ENCODE measurements around the gene COQ3.

- TF ChIP-seq, protein P1, sequence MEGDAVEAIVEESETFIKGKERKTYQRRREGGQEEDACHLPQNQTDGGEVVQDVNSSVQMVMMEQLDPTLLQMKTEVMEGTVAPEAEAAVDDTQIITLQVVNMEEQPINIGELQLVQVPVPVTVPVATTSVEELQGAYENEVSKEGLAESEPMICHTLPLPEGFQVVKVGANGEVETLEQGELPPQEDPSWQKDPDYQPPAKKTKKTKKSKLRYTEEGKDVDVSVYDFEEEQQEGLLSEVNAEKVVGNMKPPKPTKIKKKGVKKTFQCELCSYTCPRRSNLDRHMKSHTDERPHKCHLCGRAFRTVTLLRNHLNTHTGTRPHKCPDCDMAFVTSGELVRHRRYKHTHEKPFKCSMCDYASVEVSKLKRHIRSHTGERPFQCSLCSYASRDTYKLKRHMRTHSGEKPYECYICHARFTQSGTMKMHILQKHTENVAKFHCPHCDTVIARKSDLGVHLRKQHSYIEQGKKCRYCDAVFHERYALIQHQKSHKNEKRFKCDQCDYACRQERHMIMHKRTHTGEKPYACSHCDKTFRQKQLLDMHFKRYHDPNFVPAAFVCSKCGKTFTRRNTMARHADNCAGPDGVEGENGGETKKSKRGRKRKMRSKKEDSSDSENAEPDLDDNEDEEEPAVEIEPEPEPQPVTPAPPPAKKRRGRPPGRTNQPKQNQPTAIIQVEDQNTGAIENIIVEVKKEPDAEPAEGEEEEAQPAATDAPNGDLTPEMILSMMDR (IDR thresholded peaks at IDR 0.05), result no peak
- TF ChIP-seq POLR2AphosphoS5 (IDR thresholded peaks at IDR 0.05) (no peak), EP300 (IDR thresholded peaks at IDR 0.05) (no peak), POLR2A (IDR thresholded peaks at IDR 0.05; ENCODE audit: low read depth) (no peak)
Measured at GRCh38 chr6:99416892-99417767, 23.1 kb upstream of the COQ3 start.

Measured in esophagus muscularis mucosa (tissue), 4 donors.